GM19099 (cell line): ENCODE measurements around the gene CCL26.

ENCODE experiments used
- POLR2A ChIP-seq: IDR thresholded peaks from 3 replicates; pipeline ENCODE4 v1.6.1; 2011; ENCODE audit warnings: low read depth; ENCODE audit not compliant: insufficient read length; ENCODE audit errors: extremely low read depth

CCL26 gene, protein sequence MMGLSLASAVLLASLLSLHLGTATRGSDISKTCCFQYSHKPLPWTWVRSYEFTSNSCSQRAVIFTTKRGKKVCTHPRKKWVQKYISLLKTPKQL

DNA sequence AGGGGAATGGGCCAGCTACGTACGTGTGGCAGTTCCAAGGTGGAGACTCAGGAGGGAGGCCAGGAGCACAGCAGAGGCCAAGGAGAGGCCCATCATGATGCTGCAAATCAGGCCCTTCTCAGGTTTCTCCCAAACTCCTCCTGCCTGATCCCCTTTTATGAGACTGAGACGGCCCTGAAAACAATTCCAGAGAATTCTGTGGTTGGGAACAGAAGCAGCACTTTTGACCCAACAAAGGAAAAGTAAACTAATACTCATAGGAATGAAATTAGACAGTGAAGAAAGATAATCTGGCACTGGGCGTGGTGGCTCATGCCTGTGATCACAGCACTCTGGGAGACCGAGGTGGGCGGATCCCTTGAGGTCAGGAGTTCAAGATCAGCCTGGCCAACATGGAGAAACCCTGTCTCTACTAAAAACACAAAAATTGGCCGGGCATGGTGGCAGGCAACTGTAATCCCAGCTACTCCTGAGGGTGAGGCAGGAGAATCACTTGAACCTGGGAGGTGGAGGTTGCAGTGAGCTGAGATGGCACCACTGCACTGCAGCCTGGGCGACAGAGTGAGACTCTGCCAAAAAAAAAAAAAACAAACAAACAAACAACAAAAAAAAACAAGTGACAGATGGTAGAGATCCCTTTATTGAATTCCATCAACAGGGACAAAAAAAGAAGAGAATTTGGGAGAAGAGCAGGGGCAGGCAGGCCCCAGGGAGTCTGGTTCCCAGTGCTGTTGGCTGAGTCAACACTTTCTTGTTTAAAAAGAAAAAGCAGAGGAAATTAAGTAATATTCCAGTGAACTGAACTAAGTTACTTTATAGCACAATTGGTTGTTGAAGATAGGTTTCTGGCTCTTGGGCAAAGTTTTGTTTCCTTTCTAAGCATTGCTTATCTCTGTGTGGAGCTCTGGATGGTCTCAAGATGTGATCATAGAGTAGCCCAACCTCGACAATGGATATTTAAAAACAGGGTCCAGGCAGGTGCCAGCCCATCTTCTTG lies at the start of gene CCL26:
TSS of gene CCL26 (minus strand) at position 131 of the 997 bp plus-strand sequence. CDS start at position 96, 35 bp downstream.
- TF ChIP-seq POLR2A = no peak

DNA sequence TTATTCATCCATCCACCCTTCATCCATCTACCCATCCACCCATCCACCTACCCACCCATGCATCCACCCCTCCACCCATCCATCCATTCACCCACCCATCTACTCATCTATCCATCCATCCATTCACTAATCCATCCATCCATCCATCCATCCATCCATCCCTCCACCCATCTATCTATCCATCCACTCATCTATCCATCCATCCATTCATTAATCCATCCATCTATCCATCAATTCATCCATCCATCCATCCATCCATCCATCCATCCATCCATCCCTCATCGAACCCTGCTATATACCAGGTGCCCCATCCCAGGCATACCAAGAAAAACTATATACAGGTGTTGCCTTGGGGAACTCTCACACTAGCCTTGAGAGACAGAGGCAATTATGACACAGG lies 48.7 kb upstream of the CCL26 start:
- no peak for TF ChIP-seq POLR2A

DNA sequence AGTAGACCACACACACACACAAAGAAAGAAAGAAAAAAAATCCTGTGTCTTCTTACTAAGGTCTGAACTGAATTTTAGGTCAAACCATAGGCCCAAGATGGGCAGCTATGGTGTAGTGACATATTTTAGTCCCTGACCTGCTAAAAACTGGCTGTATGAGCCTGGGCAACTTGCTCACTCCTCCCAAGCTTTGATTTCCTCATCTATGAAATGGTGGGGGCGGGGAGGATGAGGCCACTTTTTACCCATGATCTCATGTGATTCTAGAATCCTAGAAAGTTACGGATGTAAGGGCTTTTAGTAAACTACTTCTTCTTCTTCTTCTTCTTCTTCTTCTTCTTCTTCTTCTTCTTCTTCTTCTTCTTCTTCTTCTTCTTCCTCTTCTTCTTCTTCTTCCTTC lies 47.7 kb upstream of the CCL26 start:
- TF ChIP-seq POLR2A = no peak

DNA sequence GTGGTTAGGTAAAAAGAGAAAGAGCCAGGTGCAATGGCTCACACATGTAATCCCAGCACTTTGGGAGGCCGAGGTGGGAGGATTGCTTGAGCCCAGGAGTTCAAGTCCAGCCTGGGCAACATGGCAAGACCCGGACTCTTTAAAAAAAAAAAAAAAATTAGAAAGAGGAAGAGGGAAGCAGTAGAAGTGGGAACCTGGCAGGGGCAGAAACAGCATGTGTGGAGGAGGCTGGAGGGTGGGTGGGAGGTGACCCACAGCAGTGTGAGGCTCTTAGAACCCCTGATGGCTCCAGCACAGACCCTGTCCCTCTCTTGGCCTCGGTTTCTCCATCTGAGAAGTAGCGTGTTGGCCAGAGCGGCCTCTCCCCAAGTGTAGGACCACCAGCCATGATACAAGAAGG lies 46.5 kb upstream of the CCL26 start:
- TF ChIP-seq POLR2A = no peak

DNA sequence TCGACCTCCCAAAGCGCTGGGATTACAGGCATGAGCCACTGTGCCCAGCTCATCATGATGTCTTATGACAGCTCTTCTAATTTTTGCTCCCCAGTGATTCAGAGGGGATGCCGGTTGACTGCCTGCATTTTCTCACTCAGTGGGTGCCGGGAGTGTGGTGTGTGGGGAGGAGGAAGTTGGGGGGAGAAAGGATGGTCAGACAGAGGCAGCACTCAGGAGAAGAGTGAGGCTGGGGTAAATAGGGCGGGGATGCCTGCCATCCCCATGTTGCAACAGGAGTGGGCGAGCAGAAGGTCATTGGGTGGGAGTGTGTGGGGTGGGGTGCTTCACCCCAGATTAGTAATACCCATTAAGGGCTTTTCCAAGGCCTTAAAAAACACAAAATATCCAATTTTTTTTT lies 45.1 kb upstream of the CCL26 start:
- TF ChIP-seq POLR2A = no peak

DNA sequence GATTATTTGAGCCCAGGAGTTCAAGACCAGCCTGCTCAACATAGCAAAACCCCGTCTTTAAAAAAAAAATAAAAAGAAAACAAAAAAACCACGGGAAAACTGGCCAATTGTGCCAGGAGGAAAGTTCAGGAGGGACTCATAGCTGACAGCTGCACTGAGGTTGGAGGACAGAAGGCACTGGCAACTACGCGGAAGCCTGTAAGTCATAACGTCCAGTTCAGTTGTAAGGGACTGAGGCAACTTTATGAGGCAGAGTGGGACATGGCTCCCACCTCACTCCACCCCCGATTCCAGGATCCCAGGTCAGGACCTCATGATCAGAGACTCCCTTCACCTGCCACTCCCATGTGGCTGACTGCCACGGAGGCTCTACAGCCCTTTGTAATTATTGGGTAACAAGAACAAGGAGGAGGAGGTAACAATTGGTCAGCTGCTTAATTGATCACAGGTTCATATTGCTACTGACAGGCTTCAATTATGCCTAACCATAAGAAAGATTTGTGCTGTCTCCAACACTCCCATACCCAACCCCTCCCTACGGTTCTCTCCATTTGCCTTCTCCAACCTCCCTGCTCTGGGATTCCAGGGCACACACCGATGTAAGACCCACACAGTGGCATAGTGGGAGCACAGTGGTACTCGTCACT lies 43.5 kb upstream of the CCL26 start:
- TF ChIP-seq POLR2A = no peak

DNA sequence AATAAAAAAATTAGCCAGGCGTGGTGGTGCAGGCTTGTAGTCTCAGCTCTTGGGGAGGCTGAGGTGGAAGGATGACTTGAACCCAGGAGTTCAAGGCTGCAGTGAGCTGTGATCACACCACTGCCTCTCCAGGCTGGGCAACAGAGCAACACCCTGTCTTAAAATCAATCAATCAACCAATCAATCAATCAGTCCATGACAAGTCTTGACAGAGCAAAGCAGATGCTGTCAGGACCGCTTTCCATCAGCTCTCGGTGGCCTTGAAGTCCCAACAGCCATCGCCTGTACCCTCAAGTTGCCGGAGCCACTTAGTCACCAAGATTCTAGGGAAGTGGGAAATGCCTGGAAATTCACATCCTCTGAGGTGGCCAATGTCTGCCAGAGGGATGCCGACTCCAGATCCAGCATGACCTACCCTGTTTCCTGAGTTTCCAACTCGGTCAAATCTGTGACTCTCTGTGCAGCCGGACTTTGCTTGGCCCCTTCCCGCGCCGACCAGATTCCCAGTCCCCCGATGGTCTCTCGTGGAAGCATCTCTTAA lies 42.5 kb upstream of the CCL26 start:
- no peak for TF ChIP-seq POLR2A

DNA sequence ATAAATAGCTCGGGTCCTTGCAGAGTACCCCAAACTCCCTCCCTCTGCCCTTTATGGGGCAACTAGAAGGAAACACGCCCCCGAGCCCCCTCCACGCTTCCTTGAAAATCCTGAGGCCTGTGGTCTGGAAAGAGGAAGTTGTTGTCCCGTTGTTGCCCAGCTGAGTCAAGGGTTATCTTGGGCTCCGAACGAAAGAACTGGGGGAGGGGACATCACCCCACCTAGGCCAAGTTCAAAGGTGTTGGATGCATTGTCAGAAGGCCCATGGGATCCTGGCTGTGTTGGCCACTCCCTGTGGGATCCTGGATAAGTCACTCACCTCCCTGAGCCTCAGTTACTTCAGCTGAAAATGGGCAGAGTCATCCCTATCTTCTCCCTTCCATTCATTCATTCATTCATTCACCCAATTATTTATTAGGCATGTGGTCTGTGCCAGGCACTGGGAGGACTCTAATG lies 41.8 kb upstream of the CCL26 start, which contains the start of gene CCL24:
TSS of gene CCL24 (minus strand) at position 26 of the 456 bp plus-strand sequence. CDS start 91 bp downstream, outside the sequence.
- no peak for TF ChIP-seq POLR2A

DNA sequence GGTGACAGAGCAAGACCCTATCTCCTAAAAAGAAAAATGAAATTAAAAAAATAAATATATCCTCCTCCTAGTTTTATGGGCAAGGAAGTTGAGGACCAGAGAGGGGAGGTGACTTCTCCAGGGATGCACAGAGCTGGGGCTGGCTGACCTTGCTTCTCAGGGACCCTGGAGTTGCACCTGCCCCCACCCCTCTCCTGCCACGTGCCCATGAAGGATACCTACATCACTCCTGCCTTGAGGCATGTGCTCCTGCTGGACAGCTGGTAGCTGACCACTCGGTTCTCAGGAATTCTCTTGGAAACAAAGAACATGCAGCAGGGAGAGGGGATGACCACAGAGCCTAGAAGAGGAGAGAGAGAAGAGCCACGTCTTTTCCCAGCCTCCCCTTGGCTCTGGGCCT lies 41.1 kb upstream of the CCL26 start:
- no peak for TF ChIP-seq POLR2A

DNA sequence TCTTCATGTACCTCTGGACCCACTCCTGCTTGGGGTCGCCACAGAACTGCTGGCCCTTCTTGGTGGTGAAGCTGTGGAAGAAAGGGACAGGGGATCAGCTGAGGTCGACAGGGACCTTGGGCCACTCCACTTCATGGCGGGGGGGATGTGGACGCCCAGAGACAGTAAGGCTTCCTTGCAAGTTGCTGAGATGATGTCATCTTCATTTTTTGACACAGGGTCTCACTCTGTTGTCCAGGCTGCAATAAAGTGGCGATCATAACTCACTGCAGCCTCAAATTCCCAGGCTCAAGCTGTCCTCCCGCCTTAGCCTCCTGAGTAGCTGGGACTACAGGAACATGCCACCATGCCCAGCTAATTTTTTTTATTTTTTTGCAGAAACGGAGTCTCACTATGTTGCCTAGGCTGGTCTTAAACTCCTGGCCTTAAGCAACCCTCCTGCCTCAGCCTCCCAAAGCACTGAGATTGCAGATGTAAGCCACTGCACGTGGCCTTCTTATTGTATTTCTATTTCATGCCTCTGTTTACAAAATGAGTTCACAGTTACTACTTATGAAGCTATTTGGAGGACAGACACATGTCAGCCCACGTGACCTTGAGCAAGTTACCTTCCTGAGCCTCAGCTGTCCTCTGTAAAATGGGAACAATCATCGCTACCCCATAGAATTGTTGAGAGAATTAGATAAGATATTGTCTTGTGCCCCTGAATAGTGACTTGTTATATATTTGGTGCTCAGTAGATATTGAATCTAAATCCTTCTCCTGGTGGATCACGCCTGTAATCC lies 40.1 kb upstream of the CCL26 start:
- no peak for TF ChIP-seq POLR2A

DNA sequence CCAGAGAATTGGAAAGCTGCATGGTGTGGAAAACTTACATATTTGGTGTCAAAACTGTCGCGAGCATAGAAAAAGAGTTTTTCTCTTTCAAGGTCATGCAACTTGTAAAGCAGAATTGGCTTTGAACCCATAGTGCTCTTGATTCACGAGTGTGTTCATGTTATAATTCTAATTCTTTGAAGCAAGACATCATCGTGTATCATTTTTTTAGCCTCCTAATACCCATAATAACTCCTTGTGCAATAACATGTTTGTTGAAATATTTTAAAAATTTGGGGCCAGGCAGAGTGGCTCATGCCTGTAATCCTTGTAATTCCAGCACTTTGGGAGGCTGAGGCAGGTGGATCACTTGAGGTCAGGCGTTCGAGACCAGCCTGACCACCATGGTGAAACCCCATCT lies 37.4 kb upstream of the CCL26 start:
- TF ChIP-seq POLR2A = no peak

DNA sequence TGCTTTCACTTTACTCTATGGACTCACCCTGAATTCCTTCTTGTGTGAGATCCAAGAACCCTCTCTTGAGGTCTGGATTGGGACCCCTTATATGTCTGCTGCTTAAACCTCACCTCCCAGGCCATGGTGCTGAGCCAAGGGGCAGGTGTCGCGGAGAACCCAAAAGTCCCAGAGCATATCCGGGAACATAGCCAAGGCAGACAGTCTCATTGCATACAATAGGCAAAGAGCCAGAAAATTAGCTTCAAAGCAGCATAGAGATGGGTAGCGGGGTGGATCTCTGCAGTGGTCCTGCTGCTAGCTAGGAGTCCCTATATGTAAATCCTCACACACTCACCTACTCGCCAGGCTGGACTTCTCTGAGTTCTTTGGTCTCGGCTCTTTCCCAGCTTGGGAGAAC lies 36.1 kb upstream of the CCL26 start:
- TF ChIP-seq POLR2A = no peak

DNA sequence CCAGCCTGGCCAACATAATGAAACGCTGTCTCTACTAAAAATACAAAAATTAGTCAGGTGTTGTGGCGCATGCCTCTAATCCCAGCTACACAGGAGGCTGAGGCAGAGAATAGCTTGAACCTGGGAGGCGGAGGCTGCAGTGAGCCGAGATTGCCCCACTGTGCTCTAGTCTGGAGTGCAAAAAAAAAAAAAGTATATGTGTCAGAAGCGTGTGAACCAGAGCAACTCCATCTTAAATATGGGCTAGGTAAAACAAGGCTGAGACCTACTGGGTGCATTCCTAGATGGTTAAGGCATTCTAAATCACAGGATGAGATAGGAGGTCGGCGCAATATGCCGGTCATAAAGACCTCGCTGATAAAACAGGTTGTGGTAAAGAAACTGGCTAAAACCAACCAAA lies 35.4 kb upstream of the CCL26 start:
- TF ChIP-seq POLR2A = no peak

DNA sequence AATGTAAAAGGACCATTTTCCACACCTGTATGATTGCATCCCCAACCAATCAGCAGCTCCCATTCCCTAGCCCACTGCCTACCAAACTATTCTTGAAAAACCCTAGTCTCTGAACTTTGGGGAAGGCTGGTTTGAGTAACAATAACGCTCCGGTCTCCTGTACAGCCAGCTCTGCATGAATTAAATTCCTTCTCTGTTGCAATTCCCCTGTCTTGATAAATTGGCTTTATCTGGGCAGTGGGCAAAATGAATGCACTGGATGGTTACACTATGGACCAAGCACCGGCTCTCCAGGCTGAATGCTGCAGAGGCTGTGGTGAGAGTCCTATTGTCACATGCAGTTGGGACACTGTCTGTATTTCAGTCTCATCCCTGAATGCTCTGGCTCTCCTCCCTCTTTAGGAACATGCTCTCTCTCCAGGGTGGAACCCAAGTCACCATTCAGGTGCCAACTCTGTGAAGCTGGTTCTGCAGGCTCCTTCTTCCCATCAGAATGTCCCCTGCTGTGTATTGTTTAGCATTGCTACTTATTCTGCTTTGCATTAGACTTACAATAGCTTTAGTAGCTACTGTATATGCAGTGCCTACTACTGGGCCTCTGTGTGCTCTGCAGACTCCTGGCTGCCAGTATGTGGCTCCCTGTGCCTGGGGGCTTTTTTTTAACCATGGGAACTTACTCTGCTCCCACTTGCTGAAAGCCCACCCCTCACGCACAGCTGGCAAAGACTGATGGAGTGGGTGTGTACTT lies 34.7 kb upstream of the CCL26 start:
- TF ChIP-seq POLR2A = no peak
